Fibroblast of pulmonary artery (primary cell): ENCODE measurements around the gene PARK7.
A peak's percentile ranks its signal among the peaks of the same experiment; 100 is the strongest.

Experiments used
- DNase-seq: peaks from one replicate; pipeline ENCODE4 v3.0.0-alpha.2; 2010; ENCODE audit warnings: low read depth
- H3K4me3 ChIP-seq: replicated peaks from 2 replicates; pipeline ENCODE4 v1.5.1; 2011; ENCODE audit warnings: low read depth, mild to moderate bottlenecking, control low read depth, low read length, moderate library complexity
- CTCF ChIP-seq: IDR thresholded peaks from 2 replicates; pipeline ENCODE4 v1.5.1; 2011; ENCODE audit warnings: mild to moderate bottlenecking, control low read depth, low read length, inconsistent platforms; ENCODE audit errors: missing control alignments

Gene PARK7

GRCh38 chr1:8023995-8024313 is 62.4 kb downstream of the PARK7 start:
- H3K4me3 ChIP-seq, result peak overlapping the region; percentile 89
- no peak for DNase-seq
- no peak for TF ChIP-seq CTCF

GRCh38 chr1:8024329-8024728 is 62.8 kb downstream of the PARK7 start:
- H3K4me3 ChIP-seq, result peak overlapping the region; percentile 89
- DNase-seq, result no peak
- TF ChIP-seq CTCF, result no peak

GRCh38 chr1:8025061-8025670 is 63.7 kb downstream of the PARK7 start:
- DNase-seq, result peak; percentile 47
- H3K4me3 ChIP-seq, result peak overlapping the region; percentile 89

GRCh38 chr1:8025671-8026144 is 64.2 kb downstream of the PARK7 start:
- no peak for DNase-seq
- peak overlapping the region; percentile 89 for H3K4me3 ChIP-seq
- TF ChIP-seq CTCF, result no peak

More at GRCh38 chr1:8025061-8025670, 63.7 kb downstream of the PARK7 start:
- TF ChIP-seq CTCF, result no peak

- DNase-seq, result peak; percentile 96
- no peak for TF ChIP-seq CTCF
- peak within 1 kb of the TSS; percentile 89 for H3K4me3 ChIP-seq
Observed at GRCh38 chr1:8026153-8026975, 64.9 kb downstream of the PARK7 start, which contains the start of gene ERRFI1. Gene ERRFI1 (minus strand): TSS chr1:8026309. CDS start chr1:8015619, 10,690 bp downstream.

GRCh38 chr1:8026976-8027747 is 65.7 kb downstream of the PARK7 start:
- DNase-seq, result peak; percentile 67
- TF ChIP-seq CTCF, result no peak
- H3K4me3 ChIP-seq, result peak overlapping the region; percentile 60
